NB4 (cell line): ENCODE data around the gene GRID2.

Experiments
- CTCF ChIP-seq: IDR thresholded peaks from one replicate; pipeline ENCODE4 v1.5.1; 2012; ENCODE audit warnings: low read depth, low read length
- MAX ChIP-seq: IDR thresholded peaks from 2 replicates; pipeline ENCODE4 v1.6.1; 2011; ENCODE audit warnings: low read depth, low read length

GRCh38 chr4:93212250-93212649 is 908.5 kb downstream of the GRID2 start:
- TF ChIP-seq CTCF (no peak), MAX (no peak)
